ENCODE data around the gene GMFB.
"Not testable (repeated sequence)": the region's sequence is repeated elsewhere in the genome, so short reads cannot be mapped to it uniquely, and the experiment has no call there.

The GMFB gene

GRCh38 chr14:54457609-54457996 is 31.2 kb downstream of the GMFB start:
- no peak for DNase-seq

GRCh38 chr14:54456820-54457608 is 31.8 kb downstream of the GMFB start:
- not testable (repeated sequence) for DNase-seq

- no peak for DNase-seq
Measured at GRCh38 chr14:54455363-54455762, 33.4 kb downstream of the GMFB start.

- DNase-seq: not testable (repeated sequence)
Measured at GRCh38 chr14:54453990-54454389, 34.8 kb downstream of the GMFB start.

GRCh38 chr14:54453252-54453651 is 35.5 kb downstream of the GMFB start:
- DNase-seq: no peak

GRCh38 chr14:54451961-54452360 is 36.8 kb downstream of the GMFB start:
- DNase-seq: no peak

- DNase-seq: no peak
Measured at GRCh38 chr14:54451121-54451601, 37.6 kb downstream of the GMFB start.

- DNase-seq: no peak
Measured at GRCh38 chr14:54450535-54450934, 38.2 kb downstream of the GMFB start.

- no peak for DNase-seq
Measured at GRCh38 chr14:54447231-54447692, 41.5 kb downstream of the GMFB start.

- DNase-seq: peak; percentile 93
Measured at GRCh38 chr14:54446161-54446693, 42.6 kb downstream of the GMFB start.

GRCh38 chr14:54444681-54445080 is 44.1 kb downstream of the GMFB start:
- DNase-seq: no peak

- no peak for DNase-seq
Measured at GRCh38 chr14:54443981-54444380, 44.8 kb downstream of the GMFB start.

- DNase-seq: not testable (repeated sequence)
Measured at GRCh38 chr14:54442961-54443360, 45.8 kb downstream of the GMFB start.

GRCh38 chr14:54440873-54441868 is 47.6 kb downstream of the GMFB start, which contains the start of gene CNIH1:
CNIH1 (minus strand) TSS chr14:54441374; CDS start chr14:54441327, 47 bp downstream.
- DNase-seq: peak; percentile 91

- DNase-seq: no peak
Measured at GRCh38 chr14:54440476-54440872, 48.3 kb downstream of the GMFB start.

- no peak for DNase-seq
Measured at GRCh38 chr14:54440037-54440436, 48.7 kb downstream of the GMFB start.

GRCh38 chr14:54438703-54439102 is 50.1 kb downstream of the GMFB start:
- no peak for DNase-seq

- not testable (repeated sequence) for DNase-seq
Measured at GRCh38 chr14:54437954-54438353, 50.8 kb downstream of the GMFB start.

- DNase-seq: no peak
Measured at GRCh38 chr14:54435500-54435981, 53.2 kb downstream of the GMFB start.

GRCh38 chr14:54428527-54428926 is 60.3 kb downstream of the GMFB start:
- no peak for DNase-seq

- DNase-seq: no peak
Measured at GRCh38 chr14:54427871-54428270, 60.9 kb downstream of the GMFB start.

- no peak for DNase-seq
Measured at GRCh38 chr14:54425537-54426274, 63.1 kb downstream of the GMFB start.
